PC-3 (cell line): ENCODE results near the gene NOCT. TPM values are rescaled to one million over a fixed set of nuclear protein-coding genes. Genes with fewer than 3 reads are reported as not detected.
A peak's percentile ranks its signal among the peaks of the same experiment; 100 is the strongest.
"Not testable (repeated sequence)": the region's sequence is repeated elsewhere in the genome, so short reads cannot be mapped to it uniquely, and the experiment has no call there.

ENCODE experiments used
- ATAC-seq: fragments of 200-7000 bp; cut with Tn5 transposase; 2 replicates; pipeline ENCODE4 v1.9.1; 2020; ENCODE audit warnings: mild to moderate bottlenecking, moderate library complexity
- BruUV-seq: library from RNA; stranded (reverse); fragments of 400-500 nt; replicated peaks from 2 replicates; lab custom pipeline; 2021; lab: Mats Ljungman, UMichigan
- CTCF ChIA-PET: fragments of 300-600 bp; sonication (Branson Sonifier 250); formaldehyde crosslinking; loops from one replicate; lab custom pipeline; 2022; ENCODE audit warnings: antibody characterized with exemption; lab: Charles Lee
- POLR2A ChIA-PET: fragments of 300-600 bp; sonication (Branson Sonifier 250); formaldehyde crosslinking; loops from one replicate; lab custom pipeline; 2022; ENCODE audit warnings: antibody characterized with exemption; ENCODE audit not compliant: unreplicated experiment; lab: Charles Lee
- DNase-seq: peaks from one replicate; pipeline ENCODE4 v3.0.0-alpha.2; 2015
- H2AFZ ChIP-seq: fragments of 300-600 bp; sonication (generic); 2 replicates; pipeline ENCODE4 v1.6.0; 2016; ENCODE audit warnings: antibody characterized with exemption, low read length
- H3F3A ChIP-seq: fragments of 300-600 bp; sonication (generic); one replicate; pipeline ENCODE4 v1.6.0; 2017; ENCODE audit warnings: antibody characterized with exemption, low read length, control low read depth, mild to moderate bottlenecking; ENCODE audit not compliant: unreplicated experiment
- H3K27ac ChIP-seq: fragments of 300-600 bp; sonication (generic); 2 replicates; pipeline ENCODE4 v1.5.1; 2016; ENCODE audit warnings: mild to moderate bottlenecking, low read length
- H3K27me3 ChIP-seq: fragments of 300-600 bp; sonication (generic); 2 replicates; pipeline ENCODE4 v1.6.1; 2016; ENCODE audit warnings: low read length, mixed read lengths
- H3K36me3 ChIP-seq: fragments of 300-600 bp; sonication (generic); 2 replicates; pipeline ENCODE4 v1.6.1; 2016; ENCODE audit warnings: low read depth, mixed run types, low read length, mixed read lengths
- H3K4me1 ChIP-seq: fragments of 300-600 bp; sonication (generic); 2 replicates; pipeline ENCODE4 v1.5.1; 2016; ENCODE audit warnings: low read length; ENCODE audit not compliant: insufficient read depth
- H3K4me2 ChIP-seq: fragments of 300-600 bp; sonication (generic); 2 replicates; pipeline ENCODE4 v1.6.0; 2016; ENCODE audit warnings: low read length
- H3K4me3 ChIP-seq: fragments of 300-600 bp; sonication (generic); 2 replicates; pipeline ENCODE4 v1.5.1; 2016; ENCODE audit warnings: mild to moderate bottlenecking, low read length, mixed read lengths
- H3K79me2 ChIP-seq: fragments of 300-600 bp; sonication (generic); 2 replicates; pipeline ENCODE4 v1.6.1; 2017; ENCODE audit warnings: low read length, mixed read lengths
- H3K9ac ChIP-seq: fragments of 300-600 bp; sonication (generic); 2 replicates; pipeline ENCODE4 v1.6.0; 2016; ENCODE audit warnings: mild to moderate bottlenecking, low read length
- H3K9me2 ChIP-seq: fragments of 300-600 bp; sonication (generic); replicated peaks from 2 replicates; pipeline ENCODE4 v1.6.1; 2016; ENCODE audit warnings: mixed run types, low read length, mixed read lengths
- H3K9me3 ChIP-seq: fragments of 300-600 bp; sonication (generic); 2 replicates; pipeline ENCODE4 v1.6.1; 2016; ENCODE audit warnings: low read length, mixed read lengths
- H4K20me1 ChIP-seq: fragments of 300-600 bp; sonication (generic); 2 replicates; pipeline ENCODE4 v1.6.1; 2016; ENCODE audit warnings: low read length, mixed read lengths
- EZH2 ChIP-seq: fragments of 300-600 bp; sonication (generic); IDR thresholded peaks from one replicate; pipeline ENCODE4 v1.6.1; 2017; ENCODE audit warnings: antibody characterized with exemption, mild to moderate bottlenecking, low read length; ENCODE audit not compliant: unreplicated experiment
- EZH2phosphoT487 ChIP-seq: fragments of 300-600 bp; sonication (generic); IDR thresholded peaks from 2 replicates; pipeline ENCODE4 v1.6.1; 2018; ENCODE audit warnings: mild to moderate bottlenecking, antibody characterized with exemption, low read length, borderline replicate concordance
- intact Hi-C: fragments of 100-400 bp; cut with micrococcal nuclease; formaldehyde crosslinking; loops from 2 replicates; pipeline ENCODE4 v1.9.0; 2023
- total RNA-seq: library from RNA; depleted of rRNA; stranded (reverse); fragments of >200 nt; gene quantifications from 2 replicates; pipeline ENCODE4 v1.2.3, GENCODE V29; 2014
- TF ChIP-seq, protein P1 (sequence below): fragments of 300-600 bp; sonication (generic); conservative IDR thresholded peaks from 2 replicates; pipeline ENCODE4 v1.5.1; 2017; ENCODE audit warnings: antibody characterized with exemption, low read depth, mild to moderate bottlenecking, low read length

NOCT gene
- total RNA-seq, 1 experiment from 2014 or later = 32.7 TPM

DNA sequence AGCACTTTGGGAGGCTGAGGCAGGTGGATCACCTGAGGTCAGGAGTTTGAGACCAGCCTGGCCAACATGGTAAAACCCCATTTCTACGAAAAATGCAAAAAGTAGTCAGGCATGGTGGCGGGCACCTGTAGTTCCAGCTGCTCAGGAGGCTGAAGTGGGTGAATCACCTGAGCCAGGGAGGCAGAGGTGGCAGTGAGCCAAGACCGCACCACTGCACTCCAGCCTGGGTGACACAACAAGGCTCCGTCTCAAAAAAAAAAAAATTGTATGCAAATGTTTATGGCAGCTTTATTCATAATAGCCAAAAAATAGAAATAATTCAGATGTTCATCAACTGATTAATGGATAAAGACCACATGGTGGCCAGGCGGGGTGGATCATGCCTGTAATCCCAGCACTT lies 9.8 kb upstream of the NOCT start:
- no peaks in the 10 kb centered on the region for H3K9me3 ChIP-seq

DNA sequence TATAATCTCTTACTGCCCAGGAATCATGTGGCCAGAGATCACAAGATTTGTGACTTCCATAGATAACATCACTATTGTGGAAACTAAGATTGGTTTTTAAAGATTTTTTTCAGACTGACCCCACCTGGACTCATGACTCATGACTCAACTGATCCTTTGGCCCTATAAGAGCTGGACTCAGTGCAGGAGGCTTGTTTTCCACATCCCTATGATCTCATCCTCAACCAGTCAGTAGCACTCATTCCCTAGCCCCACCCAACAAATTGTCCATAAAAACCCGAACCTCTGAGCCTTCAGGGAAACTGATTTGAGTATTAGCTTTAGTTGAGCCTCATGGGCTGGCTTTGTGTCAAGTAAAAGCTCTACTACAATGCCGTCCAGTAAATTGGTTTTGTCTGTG lies 7.9 kb upstream of the NOCT start:
- ChIA-PET CTCF (no interaction called here), POLR2A (no interaction called here)
- DNase-seq (no peak), ATAC-seq (no peak)
- no peak overlapping the region for H3K4me3 ChIP-seq
- H3K9ac ChIP-seq = no peak overlapping the region
- H3K9me2 ChIP-seq = no peaks in the 10 kb centered on the region
- no peaks in the 10 kb centered on the region for H3K79me2 ChIP-seq
- no peak overlapping the region for H2AFZ ChIP-seq
- H3K4me2 ChIP-seq = no peak overlapping the region
- no peaks in the 10 kb centered on the region for H3F3A ChIP-seq
- H3K36me3 ChIP-seq = no peaks in the 10 kb centered on the region
- no peaks in the 10 kb centered on the region for H3K9me3 ChIP-seq
- BruUV-seq = no TSS peak
- no peak overlapping the region for H3K27ac ChIP-seq
- H4K20me1 ChIP-seq = no peaks in the 10 kb centered on the region
- H3K4me1 ChIP-seq = peaks cover 3% of the 10 kb centered on the region; the same call in 1 of the 2 replicates
- intact Hi-C loops = no loop called here
- no peaks in the 10 kb centered on the region for H3K27me3 ChIP-seq
- no peak for TF ChIP-seq EZH2

More for the DNA sequence above, 9.8 kb upstream of the NOCT start:
- no peaks in the 10 kb centered on the region for H3K9me2 ChIP-seq
- H4K20me1 ChIP-seq = no peaks in the 10 kb centered on the region
- intact Hi-C loops = no loop called here
- H3K36me3 ChIP-seq = no peaks in the 10 kb centered on the region
- no peaks in the 10 kb centered on the region for H3K79me2 ChIP-seq
- BruUV-seq = no TSS peak
- H3F3A ChIP-seq = no peaks in the 10 kb centered on the region
- no peak overlapping the region for H3K4me3 ChIP-seq
- POLR2A ChIA-PET = no interaction called here
- H3K27ac ChIP-seq = no peak overlapping the region
- no peak for ATAC-seq
- no peak overlapping the region for H2AFZ ChIP-seq
- TF ChIP-seq EZH2 (no peak), EZH2phosphoT487 (no peak)
- TF ChIP-seq, protein P1, sequence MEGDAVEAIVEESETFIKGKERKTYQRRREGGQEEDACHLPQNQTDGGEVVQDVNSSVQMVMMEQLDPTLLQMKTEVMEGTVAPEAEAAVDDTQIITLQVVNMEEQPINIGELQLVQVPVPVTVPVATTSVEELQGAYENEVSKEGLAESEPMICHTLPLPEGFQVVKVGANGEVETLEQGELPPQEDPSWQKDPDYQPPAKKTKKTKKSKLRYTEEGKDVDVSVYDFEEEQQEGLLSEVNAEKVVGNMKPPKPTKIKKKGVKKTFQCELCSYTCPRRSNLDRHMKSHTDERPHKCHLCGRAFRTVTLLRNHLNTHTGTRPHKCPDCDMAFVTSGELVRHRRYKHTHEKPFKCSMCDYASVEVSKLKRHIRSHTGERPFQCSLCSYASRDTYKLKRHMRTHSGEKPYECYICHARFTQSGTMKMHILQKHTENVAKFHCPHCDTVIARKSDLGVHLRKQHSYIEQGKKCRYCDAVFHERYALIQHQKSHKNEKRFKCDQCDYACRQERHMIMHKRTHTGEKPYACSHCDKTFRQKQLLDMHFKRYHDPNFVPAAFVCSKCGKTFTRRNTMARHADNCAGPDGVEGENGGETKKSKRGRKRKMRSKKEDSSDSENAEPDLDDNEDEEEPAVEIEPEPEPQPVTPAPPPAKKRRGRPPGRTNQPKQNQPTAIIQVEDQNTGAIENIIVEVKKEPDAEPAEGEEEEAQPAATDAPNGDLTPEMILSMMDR = no peak
- no peak overlapping the region for H3K4me2 ChIP-seq
- DNase-seq = peak; percentile 24
- CTCF ChIA-PET = no interaction called here
- no peaks in the 10 kb centered on the region for H3K27me3 ChIP-seq
- no peak overlapping the region for H3K9ac ChIP-seq
- H3K4me1 ChIP-seq = peaks cover 3% of the 10 kb centered on the region; the same call in 1 of the 2 replicates

DNA sequence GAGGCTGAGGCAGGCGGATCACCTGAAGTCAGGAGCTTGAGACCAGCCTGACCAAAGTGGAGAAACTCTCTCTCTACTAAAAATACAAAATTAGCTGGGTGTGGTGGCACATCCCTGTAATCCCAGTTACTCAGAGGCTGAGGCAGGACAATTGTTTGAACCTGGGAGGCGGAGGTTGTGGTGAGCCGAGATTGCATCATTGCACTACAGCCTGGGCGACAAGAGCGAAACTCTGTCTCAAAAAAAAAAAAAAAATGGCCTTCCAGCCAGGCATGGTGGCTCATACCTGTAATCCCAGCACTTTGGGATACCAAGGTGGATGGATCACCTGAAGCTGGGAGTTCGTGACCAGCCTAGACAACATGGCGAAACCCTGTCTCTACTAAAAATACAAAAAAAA lies 7.3 kb upstream of the NOCT start:
- H3K4me3 ChIP-seq, H3K27me3 ChIP-seq, DNase-seq, H3K79me2 ChIP-seq, intact Hi-C loops, H3K27ac ChIP-seq, H3K9me2 ChIP-seq, H3K9ac ChIP-seq, H3K4me2 ChIP-seq, POLR2A ChIA-PET, H3K9me3 ChIP-seq, BruUV-seq, H3F3A ChIP-seq, ATAC-seq, H4K20me1 ChIP-seq, CTCF ChIA-PET, H2AFZ ChIP-seq, H3K36me3 ChIP-seq, H3K4me1 ChIP-seq: not testable (repeated sequence)

DNA sequence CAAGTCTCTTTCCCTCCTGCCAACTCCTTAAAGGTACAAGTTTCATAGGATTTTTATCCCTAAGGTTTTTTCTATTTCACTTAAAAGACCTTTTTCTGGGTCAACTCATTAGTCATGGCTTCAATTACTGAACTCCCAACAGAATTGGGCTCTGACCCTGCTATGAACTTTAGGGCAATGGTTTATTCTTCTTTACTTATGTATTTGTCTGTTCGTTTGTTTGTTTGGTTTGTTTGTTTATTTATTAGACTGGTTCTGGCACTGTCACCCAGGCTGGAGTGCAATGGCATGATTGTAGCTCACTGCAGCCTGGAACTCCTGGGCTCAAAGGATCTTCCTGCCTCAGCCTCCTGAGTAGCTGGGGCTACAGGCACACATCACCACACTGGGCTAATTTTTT lies 5.9 kb upstream of the NOCT start:
- DNase-seq = no peak

More for the DNA sequence above, 5.9 kb upstream of the NOCT start:
- no peak overlapping the region for H3K4me3 ChIP-seq
- intact Hi-C loops = no loop called here
- CTCF ChIA-PET = no interaction called here
- no peak overlapping the region for H3K4me2 ChIP-seq
- H3K36me3 ChIP-seq = no peaks in the 10 kb centered on the region
- no peak for ATAC-seq
- no peaks in the 10 kb centered on the region for H3K79me2 ChIP-seq
- no peaks in the 10 kb centered on the region for H3K9me2 ChIP-seq
- no peak overlapping the region for H3K27ac ChIP-seq
- H3F3A ChIP-seq = no peaks in the 10 kb centered on the region
- no TSS peak for BruUV-seq
- TF ChIP-seq, protein P1 = no peak
- no peak for TF ChIP-seq EZH2
- no peak for TF ChIP-seq EZH2phosphoT487
- POLR2A ChIA-PET = no interaction called here
- peaks cover 15% of the 10 kb centered on the region for H3K4me1 ChIP-seq
- H3K9me3 ChIP-seq = no peaks in the 10 kb centered on the region
- H2AFZ ChIP-seq = no peak overlapping the region
- no peaks in the 10 kb centered on the region for H3K27me3 ChIP-seq
- H3K9ac ChIP-seq = no peak overlapping the region
- no peaks in the 10 kb centered on the region for H4K20me1 ChIP-seq
